ENCODE data around the gene NOP14. TPM values are rescaled to one million over a fixed set of nuclear protein-coding genes. Genes with fewer than 3 reads are reported as not detected.
A peak's percentile ranks its signal among the peaks of the same experiment; 100 is the strongest.

The NOP14 gene
- polyA plus RNA-seq, 4 donors = 10.0 to 26.3 (median 17.9) TPM

- FAIRE-seq (no peak), DNase-seq (no peak)
- H3K4me3 ChIP-seq (ENCODE audit: low read depth in 1 of 3, low read length in 3 of 3) = no peak overlapping the region
- H3K27ac ChIP-seq (ENCODE audit: low read depth in 1 of 3, low read length in 2 of 3) = no peak overlapping the region
- 90 to 93% (median 92%) methylated on average over 18 of the region's 18 CpGs for WGBS, 3 donors
- H3K27me3 ChIP-seq (ENCODE audit: control insufficient read depth in 3 of 3, insufficient read depth in 3 of 3, low read length in 3 of 3) = no peaks in the 10 kb centered on the region
- no peaks in the 10 kb centered on the region for H3K9me3 ChIP-seq (ENCODE audit: control insufficient read depth in 2 of 2, insufficient read depth in 1 of 2, low read depth in 1 of 2, low read length in 1 of 2)
- H3K36me3 ChIP-seq (ENCODE audit: control insufficient read depth in 3 of 3, insufficient read depth in 2 of 3, low read depth in 1 of 3, low read length in 3 of 3) = peaks cover 15 to 95% (median 39%) of the 10 kb centered on the region in 3 donors
- peaks cover 0 to 27% (median 0%) of the 10 kb centered on the region in 3 donors for H3K4me1 ChIP-seq (ENCODE audit: control insufficient read depth in 3 of 3, insufficient read depth in 2 of 3, low read depth in 1 of 3, low read length in 2 of 3)
These were observed 36.0 kb downstream of the NOP14 start for GRCh38 chr4:2927016-2927695.

DNA sequence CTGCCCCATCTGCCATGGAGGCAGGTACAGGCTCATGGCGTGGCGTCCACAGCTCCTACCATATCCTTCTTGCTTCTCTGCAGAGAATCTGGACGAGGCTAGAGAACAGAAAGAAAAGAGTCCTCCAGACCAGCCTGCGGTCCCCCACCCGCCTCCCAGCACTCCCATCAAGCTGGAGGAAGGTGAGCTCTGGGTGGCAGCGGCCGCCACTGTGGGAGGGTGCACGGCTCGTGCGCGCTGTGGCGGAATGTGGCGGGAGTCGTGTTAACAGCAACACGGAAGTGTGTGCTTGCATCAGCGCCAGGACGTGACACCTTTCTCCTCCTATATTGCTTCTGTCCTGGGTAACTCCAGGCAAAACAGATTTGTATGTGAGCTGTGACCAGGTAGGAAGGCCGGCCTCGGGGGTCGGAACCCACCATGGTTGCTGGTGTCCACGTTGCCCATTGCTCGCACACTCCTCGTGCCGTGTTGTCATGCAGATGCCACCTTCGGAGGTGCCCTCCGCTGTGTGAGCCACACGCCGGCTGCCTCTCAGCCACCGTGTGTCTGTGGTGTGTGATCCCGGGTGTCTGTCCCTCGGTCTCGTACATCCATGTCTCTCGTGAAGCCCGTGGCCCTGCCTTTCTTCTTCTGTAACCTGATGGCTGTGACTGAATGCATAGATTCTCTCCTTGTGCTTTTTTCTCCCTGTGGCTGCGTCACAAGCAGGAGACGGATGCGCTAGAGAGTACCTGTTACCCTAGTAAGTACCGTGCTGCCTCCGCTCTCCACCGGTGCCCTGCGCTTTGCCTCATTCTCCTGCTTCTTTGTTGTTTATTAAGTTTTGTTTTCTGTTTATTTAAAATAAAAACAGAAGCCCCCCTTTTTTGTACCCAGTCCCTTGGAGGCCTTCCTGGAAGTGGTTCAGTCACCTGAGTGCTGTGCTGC, 37.0 kb downstream of the NOP14 start:
- Histone ChIP-seq H3K4me1 (ENCODE audit: control insufficient read depth in 3 of 3, insufficient read depth in 2 of 3, low read depth in 1 of 3, low read length in 2 of 3) (peaks cover 0 to 27% (median 0%) of the 10 kb centered on the region in 3 donors), H3K36me3 (ENCODE audit: control insufficient read depth in 3 of 3, insufficient read depth in 2 of 3, low read depth in 1 of 3, low read length in 3 of 3) (peaks cover 15 to 85% (median 39%) of the 10 kb centered on the region in 3 donors), H3K4me3 (ENCODE audit: low read depth in 1 of 3, low read length in 3 of 3) (no peak overlapping the region), H3K27me3 (ENCODE audit: control insufficient read depth in 3 of 3, insufficient read depth in 3 of 3, low read length in 3 of 3) (no peaks in the 10 kb centered on the region), H3K27ac (ENCODE audit: low read depth in 1 of 3, low read length in 2 of 3) (no peak overlapping the region), H3K9me3 (ENCODE audit: control insufficient read depth in 2 of 2, insufficient read depth in 1 of 2, low read depth in 1 of 2, low read length in 1 of 2) (no peaks in the 10 kb centered on the region)
- WGBS, 3 donors = 94 to 95% (median 94%) methylated on average over 41 of the region's 41 CpGs
- FAIRE-seq (no peak), DNase-seq (no peak)

DNA sequence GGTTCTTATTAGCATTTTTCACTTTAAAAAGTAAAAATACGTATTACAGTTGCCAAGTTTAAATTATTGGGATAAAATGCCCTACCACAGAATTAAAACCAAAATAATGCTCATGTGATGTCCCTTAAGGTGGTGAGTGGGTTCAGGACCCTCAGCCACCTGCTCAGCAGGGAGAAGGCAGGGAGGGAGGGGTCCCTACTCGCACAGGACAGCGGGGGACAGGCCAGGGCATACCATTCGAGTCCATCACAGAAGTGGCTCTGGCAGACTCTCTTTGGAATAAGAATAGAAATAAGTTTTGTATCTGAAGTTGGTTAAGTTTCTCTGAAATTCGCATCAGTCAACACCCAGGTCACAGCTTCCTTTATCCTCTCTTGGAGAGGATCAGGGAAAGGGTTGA, 37.7 kb downstream of the NOP14 start:
- peaks cover 0 to 27% (median 0%) of the 10 kb centered on the region in 3 donors for H3K4me1 ChIP-seq (ENCODE audit: control insufficient read depth in 3 of 3, insufficient read depth in 2 of 3, low read depth in 1 of 3, low read length in 2 of 3)
- no peaks in the 10 kb centered on the region for H3K9me3 ChIP-seq (ENCODE audit: control insufficient read depth in 2 of 2, insufficient read depth in 1 of 2, low read depth in 1 of 2, low read length in 1 of 2)
- DNase-seq (no peak), FAIRE-seq (no peak)
- peaks cover 15 to 78% (median 39%) of the 10 kb centered on the region in 3 donors for H3K36me3 ChIP-seq (ENCODE audit: control insufficient read depth in 3 of 3, insufficient read depth in 2 of 3, low read depth in 1 of 3, low read length in 3 of 3)
- 94 to 98% (median 98%) methylated on average over 5 of the region's 5 CpGs for WGBS, 3 donors
- no peaks in the 10 kb centered on the region for H3K27me3 ChIP-seq (ENCODE audit: control insufficient read depth in 3 of 3, insufficient read depth in 3 of 3, low read length in 3 of 3)
- H3K27ac ChIP-seq (ENCODE audit: low read depth in 1 of 3, low read length in 2 of 3) = peak overlapping the region in 1 of 3 donors; percentile 79
- H3K4me3 ChIP-seq (ENCODE audit: low read depth in 1 of 3, low read length in 3 of 3) = no peak overlapping the region

DNA sequence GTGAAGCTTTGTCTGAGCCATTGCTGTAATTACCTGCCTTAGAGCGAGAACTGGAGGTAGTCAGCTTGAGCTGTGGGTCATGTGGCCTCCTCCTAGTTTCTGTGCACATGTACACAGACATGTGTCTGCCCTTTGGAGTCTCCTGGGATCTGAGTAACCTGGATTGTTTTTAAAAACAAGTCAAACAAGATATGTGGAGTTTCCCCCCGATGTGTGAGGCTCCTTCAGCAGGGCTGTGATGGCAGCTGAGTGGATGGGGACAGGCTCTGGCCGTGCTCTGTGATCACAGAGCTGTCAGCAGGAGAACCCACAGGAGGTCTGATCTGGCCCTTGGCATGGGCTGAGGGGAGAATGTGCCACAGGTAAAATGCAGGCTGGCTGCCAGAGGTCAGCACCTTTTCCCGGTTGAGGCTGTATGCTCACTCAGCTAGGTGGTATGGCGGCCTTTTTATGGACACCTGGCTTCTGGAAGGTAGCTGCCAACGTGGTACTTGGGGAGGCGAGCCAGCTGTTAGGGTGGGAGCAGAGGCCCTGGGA, 38.4 kb downstream of the NOP14 start:
- Histone ChIP-seq H3K4me3 (ENCODE audit: low read depth in 1 of 3, low read length in 3 of 3) (no peak overlapping the region), H3K36me3 (ENCODE audit: control insufficient read depth in 3 of 3, insufficient read depth in 2 of 3, low read depth in 1 of 3, low read length in 3 of 3) (peaks cover 15 to 72% (median 35%) of the 10 kb centered on the region in 3 donors), H3K9me3 (ENCODE audit: control insufficient read depth in 2 of 2, insufficient read depth in 1 of 2, low read depth in 1 of 2, low read length in 1 of 2) (no peaks in the 10 kb centered on the region), H3K27ac (ENCODE audit: low read depth in 1 of 3, low read length in 2 of 3) (peak overlapping the region in 1 of 3 donors; percentile 79), H3K27me3 (ENCODE audit: control insufficient read depth in 3 of 3, insufficient read depth in 3 of 3, low read length in 3 of 3) (no peaks in the 10 kb centered on the region), H3K4me1 (ENCODE audit: control insufficient read depth in 3 of 3, insufficient read depth in 2 of 3, low read depth in 1 of 3, low read length in 2 of 3) (peaks cover 0 to 27% (median 0%) of the 10 kb centered on the region in 3 donors)
- DNase-seq (peak in 1 of 2 donors; percentile 88), FAIRE-seq (no peak)
- WGBS, 3 donors = 70 to 81% (median 74%) methylated on average over 7 of the region's 7 CpGs

DNA sequence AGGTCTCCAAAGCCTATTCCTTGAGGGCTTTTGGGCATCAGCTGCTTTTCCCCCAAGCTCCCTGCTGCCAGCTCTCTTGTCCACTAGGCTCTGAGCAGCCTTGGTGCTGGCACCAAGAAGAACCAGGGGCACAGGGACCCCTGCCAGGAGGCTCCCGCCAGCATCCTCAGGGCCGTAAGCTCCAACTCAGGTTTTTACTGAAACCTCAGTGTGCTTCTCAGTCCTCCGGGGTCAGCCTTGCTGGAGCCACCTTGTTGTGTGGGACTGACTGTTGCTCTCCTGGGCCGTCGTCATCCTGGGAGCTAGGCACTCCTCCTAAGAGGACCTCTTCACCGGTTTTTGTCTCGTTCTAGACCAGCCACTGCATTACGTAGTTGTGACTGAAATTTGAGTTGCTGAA, 38.9 kb downstream of the NOP14 start:
- DNase-seq (no peak), FAIRE-seq (no peak)
- H3K4me3 ChIP-seq (ENCODE audit: low read depth in 1 of 3, low read length in 3 of 3) = no peak overlapping the region
- H3K36me3 ChIP-seq (ENCODE audit: control insufficient read depth in 3 of 3, insufficient read depth in 2 of 3, low read depth in 1 of 3, low read length in 3 of 3) = peaks cover 15 to 68% (median 35%) of the 10 kb centered on the region in 3 donors
- no peaks in the 10 kb centered on the region for H3K27me3 ChIP-seq (ENCODE audit: control insufficient read depth in 3 of 3, insufficient read depth in 3 of 3, low read length in 3 of 3)
- H3K4me1 ChIP-seq (ENCODE audit: control insufficient read depth in 3 of 3, insufficient read depth in 2 of 3, low read depth in 1 of 3, low read length in 2 of 3) = peaks cover 0 to 27% (median 0%) of the 10 kb centered on the region in 3 donors
- no peaks in the 10 kb centered on the region for H3K9me3 ChIP-seq (ENCODE audit: control insufficient read depth in 2 of 2, insufficient read depth in 1 of 2, low read depth in 1 of 2, low read length in 1 of 2)
- H3K27ac ChIP-seq (ENCODE audit: low read depth in 1 of 3, low read length in 2 of 3) = peak overlapping the region in 1 of 3 donors; percentile 79
- WGBS, 3 donors = 86 to 94% (median 89%) methylated on average over 8 of the region's 8 CpGs

GRCh38 chr4:2923668-2924173, 39.5 kb downstream of the NOP14 start:
- Histone ChIP-seq H3K4me3 (ENCODE audit: low read depth in 1 of 3, low read length in 3 of 3) (no peak overlapping the region), H3K27me3 (ENCODE audit: control insufficient read depth in 3 of 3, insufficient read depth in 3 of 3, low read length in 3 of 3) (no peaks in the 10 kb centered on the region), H3K4me1 (ENCODE audit: control insufficient read depth in 3 of 3, insufficient read depth in 2 of 3, low read depth in 1 of 3, low read length in 2 of 3) (peaks cover 0 to 27% (median 0%) of the 10 kb centered on the region in 3 donors), H3K36me3 (ENCODE audit: control insufficient read depth in 3 of 3, insufficient read depth in 2 of 3, low read depth in 1 of 3, low read length in 3 of 3) (peaks cover 15 to 65% (median 30%) of the 10 kb centered on the region in 3 donors), H3K9me3 (ENCODE audit: control insufficient read depth in 2 of 2, insufficient read depth in 1 of 2, low read depth in 1 of 2, low read length in 1 of 2) (no peaks in the 10 kb centered on the region), H3K27ac (ENCODE audit: low read depth in 1 of 3, low read length in 2 of 3) (peak overlapping the region in 1 of 3 donors; percentile 79)
- WGBS, 3 donors = 91 to 95% (median 92%) methylated on average over 16 of the region's 16 CpGs
- DNase-seq (no peak), FAIRE-seq (no peak)

GRCh38 chr4:2923141-2923551, 40.1 kb downstream of the NOP14 start:
- H3K36me3 ChIP-seq (ENCODE audit: control insufficient read depth in 3 of 3, insufficient read depth in 2 of 3, low read depth in 1 of 3, low read length in 3 of 3) = peaks cover 15 to 61% (median 28%) of the 10 kb centered on the region in 3 donors

More at GRCh38 chr4:2923141-2923551, 40.1 kb downstream of the NOP14 start:
- Histone ChIP-seq H3K9me3 (ENCODE audit: control insufficient read depth in 2 of 2, insufficient read depth in 1 of 2, low read depth in 1 of 2, low read length in 1 of 2) (no peaks in the 10 kb centered on the region), H3K27me3 (ENCODE audit: control insufficient read depth in 3 of 3, insufficient read depth in 3 of 3, low read length in 3 of 3) (no peaks in the 10 kb centered on the region), H3K4me1 (ENCODE audit: control insufficient read depth in 3 of 3, insufficient read depth in 2 of 3, low read depth in 1 of 3, low read length in 2 of 3) (peaks cover 0 to 22% (median 0%) of the 10 kb centered on the region in 3 donors), H3K4me3 (ENCODE audit: low read depth in 1 of 3, low read length in 3 of 3) (no peak overlapping the region), H3K27ac (ENCODE audit: low read depth in 1 of 3, low read length in 2 of 3) (peak overlapping the region in 1 of 3 donors; percentile 19)
- 83 to 91% (median 90%) methylated on average over 10 of the region's 10 CpGs for WGBS, 3 donors
- DNase-seq (no peak), FAIRE-seq (no peak)

All from small intestine (tissue), 7 donors.